Adipose tissue (tissue), 3 donors: ENCODE data around the gene GRM1. TPM values are rescaled to one million over a fixed set of nuclear protein-coding genes. Genes with fewer than 3 reads are reported as not detected.

Experiments used
- H3K27ac ChIP-seq: one replicate; pipeline ENCODE4 v1.5.1; 2013; ENCODE audit warnings: low read depth, low read length
- WGBS, 3 donors: extraction: QIAGEN DNeasy Blood & Tissue Kit; methylation state at CpG; one replicate each; pipeline ENCODE4 v1.1.7; 2013; 5-methylcytosine and 5-hydroxymethylcytosine counted together
- polyA plus RNA-seq, 3 donors: library from polyadenylated mRNA; stranded (reverse); fragments of 200-250 nt; gene quantifications; one replicate each; pipeline ENCODE4 v1.2.3, GENCODE V29; 2013
- donor health status: healthy with polysubstance abuse.
- donor health status: Bipolar disorder and iron deficiency.
- donor health status: healthy.

Gene GRM1
- polyA plus RNA-seq, 3 donors = 0.02 to 0.11 TPM; not detected in 1

- H3K27ac ChIP-seq = no peak overlapping the region
- WGBS, 3 donors = 71 to 86% (median 83%) methylated on average over 1 of the region's 1 CpG
Observed at GRCh38 chr6:146292506-146292905, 263.6 kb downstream of the GRM1 start.

GRCh38 chr6:146295695-146296094, 266.8 kb downstream of the GRM1 start:
- WGBS, 3 donors = 75 to 87% (median 82%) methylated on average over 4 of the region's 4 CpGs
- H3K27ac ChIP-seq = no peak overlapping the region

GRCh38 chr6:146297815-146298214, 269.0 kb downstream of the GRM1 start:
- no peak overlapping the region for H3K27ac ChIP-seq

- no peak overlapping the region for H3K27ac ChIP-seq
- WGBS, 3 donors = 66 to 74% (median 72%) methylated on average over 3 of the region's 3 CpGs
Observed at GRCh38 chr6:146300521-146300920, 271.7 kb downstream of the GRM1 start.

GRCh38 chr6:146301764-146302163, 272.9 kb downstream of the GRM1 start:
- WGBS, 3 donors = 66 to 84% (median 76%) methylated on average over 3 of the region's 3 CpGs
- no peak overlapping the region for H3K27ac ChIP-seq

- no peak overlapping the region for H3K27ac ChIP-seq
Observed at GRCh38 chr6:146302994-146303393, 274.1 kb downstream of the GRM1 start.

- WGBS, 3 donors = 75 to 85% (median 83%) methylated on average over 3 of the region's 3 CpGs
- no peak overlapping the region for H3K27ac ChIP-seq
Observed at GRCh38 chr6:146304181-146304580, 275.3 kb downstream of the GRM1 start.

- H3K27ac ChIP-seq = no peak overlapping the region
- 4 to 27% (median 5%) methylated on average over 1 of the region's 1 CpG for WGBS, 3 donors
Observed at GRCh38 chr6:146305092-146305491, 276.2 kb downstream of the GRM1 start.

- H3K27ac ChIP-seq = no peak overlapping the region
- 46 to 73% (median 58%) methylated on average over 3 of the region's 3 CpGs for WGBS, 3 donors
Observed at GRCh38 chr6:146305951-146306350, 277.1 kb downstream of the GRM1 start.

- no peak overlapping the region for H3K27ac ChIP-seq
- 85 to 91% (median 86%) methylated on average over 2 of the region's 2 CpGs for WGBS, 3 donors
Observed at GRCh38 chr6:146310628-146311027, 281.8 kb downstream of the GRM1 start.

GRCh38 chr6:146311079-146311478, 282.2 kb downstream of the GRM1 start:
- H3K27ac ChIP-seq = no peak overlapping the region
- 71 to 85% (median 85%) methylated on average over 2 of the region's 2 CpGs for WGBS, 3 donors

- H3K27ac ChIP-seq = no peak overlapping the region
- WGBS, 3 donors = 76 to 86% (median 85%) methylated on average over 2 of the region's 2 CpGs
Observed at GRCh38 chr6:146312608-146313007, 283.7 kb downstream of the GRM1 start.

- WGBS, 3 donors = 77 to 78% (median 78%) methylated on average over 4 of the region's 4 CpGs
- H3K27ac ChIP-seq = no peak overlapping the region
Observed at GRCh38 chr6:146315381-146316174, 286.7 kb downstream of the GRM1 start.

GRCh38 chr6:146316175-146316495, 287.3 kb downstream of the GRM1 start:
- no peak overlapping the region for H3K27ac ChIP-seq
- 64 to 80% (median 75%) methylated on average over 5 of the region's 5 CpGs for WGBS, 3 donors

GRCh38 chr6:146331013-146331412, 302.2 kb downstream of the GRM1 start:
- no peak overlapping the region for H3K27ac ChIP-seq
- 60 to 76% (median 75%) methylated on average over 3 of the region's 3 CpGs for WGBS, 3 donors

- 69 to 84% (median 83%) methylated on average over 2 of the region's 2 CpGs for WGBS, 3 donors
- no peak overlapping the region for H3K27ac ChIP-seq
Observed at GRCh38 chr6:146335336-146335735, 306.5 kb downstream of the GRM1 start.

GRCh38 chr6:146336191-146336590, 307.3 kb downstream of the GRM1 start:
- no peak overlapping the region for H3K27ac ChIP-seq
- 46 to 60% (median 50%) methylated on average over 3 of the region's 3 CpGs for WGBS, 3 donors

GRCh38 chr6:146337376-146337775, 308.5 kb downstream of the GRM1 start:
- no peak overlapping the region for H3K27ac ChIP-seq
- WGBS, 3 donors = 41 to 46% (median 46%) methylated on average over 4 of the region's 4 CpGs

- WGBS, 3 donors = 34 to 48% (median 44%) methylated on average over 4 of the region's 4 CpGs
- H3K27ac ChIP-seq = no peak overlapping the region
Observed at GRCh38 chr6:146339716-146340115, 310.9 kb downstream of the GRM1 start.

- 84 to 88% (median 85%) methylated on average over 7 of the region's 7 CpGs for WGBS, 3 donors
- no peak overlapping the region for H3K27ac ChIP-seq
Observed at GRCh38 chr6:146341493-146342230, 312.8 kb downstream of the GRM1 start.
